Vagina (tissue), 2 donors: ENCODE data around the gene SMARCA4.

Experiments
- POLR2AphosphoS5 ChIP-seq, 2 donors: sonication (generic); formaldehyde crosslinking; IDR thresholded peaks; one replicate each; pipeline ENCODE4 v1.9.0; 2017; ENCODE audit warnings: antibody characterized with exemption in 2 of 2, mild to moderate bottlenecking in 2 of 2, low read depth in 1 of 2; ENCODE audit not compliant: insufficient read depth in 1 of 2
- TF ChIP-seq, protein P1 (sequence below), 3 experiments: fragments of 450-650 bp in 2 of 3; fragments of 200-600 bp in 1 of 3; sonication (generic) in 1 of 3; IDR thresholded peaks; one replicate each; pipeline ENCODE4 v1.5.1; 2017 to 2019; ENCODE audit warnings: antibody characterized with exemption in 3 of 3, mild to moderate bottlenecking in 2 of 3, moderate library complexity in 2 of 3

GRCh38 chr19:11019824-11020223 lies 59.0 kb downstream of the SMARCA4 start:
- TF ChIP-seq, protein P1, sequence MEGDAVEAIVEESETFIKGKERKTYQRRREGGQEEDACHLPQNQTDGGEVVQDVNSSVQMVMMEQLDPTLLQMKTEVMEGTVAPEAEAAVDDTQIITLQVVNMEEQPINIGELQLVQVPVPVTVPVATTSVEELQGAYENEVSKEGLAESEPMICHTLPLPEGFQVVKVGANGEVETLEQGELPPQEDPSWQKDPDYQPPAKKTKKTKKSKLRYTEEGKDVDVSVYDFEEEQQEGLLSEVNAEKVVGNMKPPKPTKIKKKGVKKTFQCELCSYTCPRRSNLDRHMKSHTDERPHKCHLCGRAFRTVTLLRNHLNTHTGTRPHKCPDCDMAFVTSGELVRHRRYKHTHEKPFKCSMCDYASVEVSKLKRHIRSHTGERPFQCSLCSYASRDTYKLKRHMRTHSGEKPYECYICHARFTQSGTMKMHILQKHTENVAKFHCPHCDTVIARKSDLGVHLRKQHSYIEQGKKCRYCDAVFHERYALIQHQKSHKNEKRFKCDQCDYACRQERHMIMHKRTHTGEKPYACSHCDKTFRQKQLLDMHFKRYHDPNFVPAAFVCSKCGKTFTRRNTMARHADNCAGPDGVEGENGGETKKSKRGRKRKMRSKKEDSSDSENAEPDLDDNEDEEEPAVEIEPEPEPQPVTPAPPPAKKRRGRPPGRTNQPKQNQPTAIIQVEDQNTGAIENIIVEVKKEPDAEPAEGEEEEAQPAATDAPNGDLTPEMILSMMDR (IDR thresholded peaks at IDR 0.05), result no peak
- no peak for TF ChIP-seq POLR2AphosphoS5 (IDR thresholded peaks at IDR 0.05; ENCODE audit: insufficient read depth in 1 of 2, low read depth in 1 of 2)
